HG02759 (cell line): ENCODE measurements around the gene ADRA2C.

Experiments
- ATAC-seq: cut with Tn5 transposase; IDR thresholded peaks from one replicate; pipeline ENCODE4 v1.9.1; 2021; ENCODE audit warnings: mild to moderate bottlenecking, moderate library complexity; ENCODE audit not compliant: unreplicated experiment

Gene ADRA2C

GRCh38 chr4:3732076-3733028 is 33.8 kb upstream of the ADRA2C start:
- ATAC-seq, result no peak

- no peak for ATAC-seq
Measured at GRCh38 chr4:3733195-3733594, 33.0 kb upstream of the ADRA2C start.

- no peak for ATAC-seq
Measured at GRCh38 chr4:3735196-3735595, 31.0 kb upstream of the ADRA2C start.

DNA sequence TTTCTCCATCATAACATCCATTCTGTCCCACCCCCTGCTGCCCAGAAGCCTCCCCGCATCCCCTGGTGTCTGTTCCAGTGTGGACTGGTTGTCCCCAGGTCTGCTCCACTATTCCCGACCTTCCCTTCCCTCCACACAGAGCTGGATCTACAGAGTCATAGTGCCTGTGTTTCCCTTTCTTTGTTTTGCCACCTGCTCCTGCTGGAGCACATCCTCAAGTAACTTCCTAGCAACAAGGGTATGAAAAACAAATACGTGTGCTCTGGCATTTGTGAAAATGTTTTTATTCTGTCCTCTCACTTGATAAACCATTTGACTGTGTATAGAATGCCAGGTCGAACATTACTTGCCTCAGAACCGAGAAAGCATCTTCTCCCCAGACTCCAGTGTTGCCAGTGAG is 29.9 kb upstream of the ADRA2C start:
- no peak for ATAC-seq

DNA sequence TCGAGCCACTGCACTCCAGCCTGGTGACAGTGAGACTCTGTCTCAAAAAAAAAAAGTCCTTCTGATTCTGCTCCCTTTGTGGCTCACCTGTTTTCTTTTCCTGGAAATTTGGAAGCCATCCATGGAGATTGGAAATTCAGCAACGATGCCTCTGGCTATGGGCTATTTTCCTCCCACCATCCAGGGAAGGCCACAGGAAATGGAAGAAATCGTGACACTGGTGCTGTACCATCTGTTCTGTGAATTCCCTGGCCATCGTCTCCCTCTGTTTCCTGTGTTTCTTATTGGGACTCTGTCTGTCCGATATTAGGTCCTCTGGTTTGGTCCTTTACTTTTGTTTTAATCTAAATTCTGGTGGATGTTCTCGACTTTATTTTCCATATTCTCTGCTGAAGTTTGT is 29.4 kb upstream of the ADRA2C start:
- no peak for ATAC-seq

GRCh38 chr4:3739577-3739976 is 26.6 kb upstream of the ADRA2C start:
- ATAC-seq, result no peak

GRCh38 chr4:3740256-3740655 is 25.9 kb upstream of the ADRA2C start:
- ATAC-seq, result no peak

GRCh38 chr4:3741217-3742011 is 24.8 kb upstream of the ADRA2C start:
- ATAC-seq, result no peak

DNA sequence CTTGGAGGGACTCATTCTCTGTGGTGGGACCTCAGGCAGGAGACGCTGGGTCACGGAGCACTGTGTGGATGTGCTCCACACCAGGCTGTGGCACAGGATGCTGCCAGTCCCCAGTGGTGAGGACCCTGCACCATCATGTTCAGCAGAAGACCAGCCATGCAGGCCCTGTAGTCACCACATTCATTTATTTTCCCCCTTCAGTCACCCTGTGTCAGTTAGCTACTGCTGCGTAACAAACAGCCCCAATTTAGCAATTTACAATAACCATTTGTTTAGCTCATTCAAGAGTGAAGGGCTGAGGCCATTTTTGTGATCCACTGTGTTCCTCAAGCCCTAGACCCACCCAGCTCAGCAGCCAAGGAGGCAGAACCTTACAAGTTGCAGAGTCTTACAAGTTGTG is 23.6 kb upstream of the ADRA2C start:
- no peak for ATAC-seq

- ATAC-seq, result no peak
Measured at GRCh38 chr4:3744232-3744631, 22.0 kb upstream of the ADRA2C start.

GRCh38 chr4:3744901-3745300 is 21.3 kb upstream of the ADRA2C start:
- no peak for ATAC-seq

DNA sequence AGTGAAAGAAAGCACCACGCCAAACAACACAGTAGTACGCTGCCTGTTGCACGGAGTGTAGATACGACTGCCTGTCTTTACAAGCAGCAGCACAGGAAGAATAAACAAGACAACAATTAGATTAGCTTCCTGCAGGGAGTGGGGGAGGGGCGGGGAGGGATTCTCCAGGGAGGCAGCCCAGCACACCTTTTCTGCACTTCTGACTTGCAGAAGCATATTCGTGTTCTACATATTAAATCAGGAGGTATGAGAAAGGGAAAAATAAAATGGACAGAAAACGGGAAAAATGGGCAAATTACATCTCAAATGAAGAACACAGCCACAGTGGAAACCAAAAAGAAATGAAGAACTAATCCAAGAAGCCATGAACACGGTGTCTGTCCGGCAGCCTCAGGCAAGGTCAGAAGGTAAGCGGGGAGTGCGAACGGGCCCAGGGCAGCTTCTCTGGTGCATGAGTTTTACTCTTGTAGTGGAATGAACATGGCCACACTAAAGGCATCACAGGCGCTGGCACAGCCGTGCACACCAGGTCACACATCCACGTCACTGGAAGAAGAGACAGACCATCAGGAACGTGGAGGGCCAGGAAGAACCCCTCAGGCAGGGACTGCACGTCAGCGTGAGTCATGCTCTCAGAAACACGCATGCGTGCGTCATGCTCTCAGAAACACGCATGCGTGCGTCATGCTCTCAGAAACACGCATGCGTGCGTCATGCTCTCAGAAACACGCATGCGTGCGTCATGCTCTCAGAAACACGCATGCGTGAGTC is 20.1 kb upstream of the ADRA2C start:
- no peak for ATAC-seq

- ATAC-seq, result no peak
Measured at GRCh38 chr4:3746701-3747580, 19.2 kb upstream of the ADRA2C start.

- ATAC-seq, result no peak
Measured at GRCh38 chr4:3747581-3747904, 18.6 kb upstream of the ADRA2C start.

GRCh38 chr4:3748136-3748898 is 17.9 kb upstream of the ADRA2C start:
- no peak for ATAC-seq

DNA sequence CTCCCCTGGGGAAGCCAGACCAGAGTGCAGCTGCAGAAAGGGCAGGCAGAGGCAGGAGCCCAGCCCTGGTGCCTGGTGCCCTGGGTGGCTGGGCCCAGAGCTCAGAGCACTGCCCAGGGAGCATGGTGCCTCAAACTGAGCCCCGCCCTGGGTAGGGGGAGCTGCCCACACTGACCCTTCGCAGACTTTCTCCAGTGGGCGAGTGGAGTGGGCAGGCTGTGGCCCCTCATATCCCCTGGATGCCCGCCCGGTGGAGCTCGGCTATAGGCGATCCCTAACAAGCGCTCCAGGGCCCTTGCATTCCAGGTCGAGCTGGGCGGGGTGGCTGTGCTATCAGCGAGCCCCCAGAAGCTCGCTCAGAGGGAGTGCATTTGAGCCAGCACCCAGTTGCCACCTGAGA is 17.1 kb upstream of the ADRA2C start:
- ATAC-seq, result no peak

GRCh38 chr4:3750334-3750733 is 15.9 kb upstream of the ADRA2C start:
- no peak for ATAC-seq

GRCh38 chr4:3752022-3752421 is 14.2 kb upstream of the ADRA2C start:
- no peak for ATAC-seq

GRCh38 chr4:3753726-3754412 is 12.3 kb upstream of the ADRA2C start:
- no peak for ATAC-seq
